Ascending aorta (tissue), 2 donors: ENCODE results near the gene PURB. TPM values are rescaled to one million over a fixed set of nuclear protein-coding genes. Genes with fewer than 3 reads are reported as not detected.

Experiments
- DNase-seq, 2 donors: peaks; one replicate each; pipeline ENCODE4 v3.0.0-alpha.2; 2019; ENCODE audit warnings: low spot score in 2 of 2
- H3K27ac ChIP-seq, 2 donors: fragments of 200-600 bp; sonication (generic); one replicate each; pipeline ENCODE4 v1.5.1; 2016 to 2017; ENCODE audit warnings: mild to moderate bottlenecking in 1 of 2
- H3K27me3 ChIP-seq: fragments of 200-600 bp; sonication (generic); one replicate; pipeline ENCODE4 v1.5.1; 2017
- H3K36me3 ChIP-seq, 2 donors: fragments of 200-600 bp; sonication (generic); one replicate each; pipeline ENCODE4 v1.5.1; 2016
- H3K4me1 ChIP-seq, 2 donors: fragments of 200-600 bp; sonication (generic); one replicate each; pipeline ENCODE4 v1.5.1; 2016 to 2017; ENCODE audit warnings: mild to moderate bottlenecking in 1 of 2
- H3K4me3 ChIP-seq, 2 donors: fragments of 200-600 bp; sonication (generic); one replicate each; pipeline ENCODE4 v1.5.1; 2016 to 2017; ENCODE audit warnings: mild to moderate bottlenecking in 1 of 2
- H3K9me3 ChIP-seq, 2 donors: fragments of 200-600 bp; sonication (generic); one replicate each; pipeline ENCODE4 v1.5.1; 2016
- CTCF ChIP-seq, 3 experiments: fragments of 200-600 bp in 2 of 3; fragments of 450-650 bp in 1 of 3; sonication (generic) in 2 of 3; IDR thresholded peaks; one replicate each; pipeline ENCODE4 v1.5.1; 2016 to 2019; ENCODE audit warnings: antibody characterized with exemption in 3 of 3, mild to moderate bottlenecking in 1 of 3, moderate library complexity in 1 of 3
- intact Hi-C: fragments of 100-400 bp; cut with DNase I; formaldehyde crosslinking; loops from one replicate; pipeline ENCODE4 v1.15.1; 2023
- total RNA-seq: library from RNA; depleted of rRNA; stranded (reverse); fragments of >200 nt; gene quantifications from one replicate; pipeline ENCODE4 v1.1.0, GENCODE V29; 2016

Gene PURB
- total RNA-seq, 1 donor from 2014 or later = 19.1 TPM

GRCh38 chr7:44920119-44920518, 34.8 kb upstream of the PURB start:
- no peak for DNase-seq
- intact Hi-C loops = loop anchor here (2.0 kb wide), 1 partner anchor 329 kb away; no protein-coding TSS in a partner anchor
- TF ChIP-seq CTCF (IDR thresholded peaks at IDR 0.05) = no peak
- H3K9me3 ChIP-seq = no peaks in the 10 kb centered on the region
- no peaks in the 10 kb centered on the region for H3K36me3 ChIP-seq
- no peaks in the 10 kb centered on the region for H3K4me1 ChIP-seq
- no peaks in the 10 kb centered on the region for H3K27me3 ChIP-seq
- H3K27ac ChIP-seq = no peak overlapping the region
- H3K4me3 ChIP-seq = no peak overlapping the region

DNA sequence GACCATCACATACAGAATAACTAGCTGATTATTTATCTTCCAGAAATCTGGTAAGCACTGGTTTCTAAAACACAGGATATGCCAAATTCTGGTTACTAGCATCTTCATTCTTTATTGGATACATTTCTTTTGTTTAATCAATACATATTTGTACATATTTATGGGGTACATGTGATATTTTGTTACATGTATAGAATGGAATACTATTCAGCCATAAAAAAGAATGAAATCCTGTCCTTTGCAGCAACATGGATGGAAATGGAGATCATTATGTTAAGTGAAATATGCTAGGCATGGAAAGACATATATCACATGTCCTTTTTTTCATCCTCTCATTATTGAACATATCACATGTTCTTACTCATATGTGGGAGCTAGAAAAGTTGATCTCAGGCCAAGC, 32.7 kb upstream of the PURB start:
- Histone ChIP-seq H3K36me3 (no peaks in the 10 kb centered on the region), H3K9me3 (no peaks in the 10 kb centered on the region), H3K4me1 (no peaks in the 10 kb centered on the region), H3K27ac (no peak overlapping the region), H3K4me3 (no peak overlapping the region), H3K27me3 (no peaks in the 10 kb centered on the region)
- intact Hi-C loops = no loop called here
- DNase-seq = no peak
- no peak for TF ChIP-seq CTCF (IDR thresholded peaks at IDR 0.05)

DNA sequence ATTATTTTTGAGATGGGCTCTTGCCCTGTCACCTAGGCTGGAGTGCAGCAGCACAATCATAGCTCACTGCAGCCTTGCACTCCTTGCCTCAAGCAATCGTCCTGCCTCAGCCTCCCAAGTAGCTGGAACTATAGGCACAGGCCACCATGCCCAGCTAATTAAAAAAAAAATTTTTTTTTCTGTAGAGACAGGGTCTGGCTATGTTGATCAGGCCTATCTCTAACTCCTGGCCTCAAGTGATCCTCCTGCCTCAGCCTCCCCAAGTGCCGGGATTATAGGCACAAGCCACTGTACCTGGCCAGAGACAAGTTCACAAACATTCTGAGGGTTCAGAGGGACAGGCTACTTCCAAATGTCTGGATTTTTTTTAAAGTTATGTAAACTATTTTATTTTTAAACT, 32.1 kb upstream of the PURB start:
- Histone ChIP-seq H3K27me3 (no peaks in the 10 kb centered on the region), H3K4me1 (no peaks in the 10 kb centered on the region), H3K27ac (no peak overlapping the region), H3K4me3 (no peak overlapping the region), H3K9me3 (no peaks in the 10 kb centered on the region), H3K36me3 (no peaks in the 10 kb centered on the region)
- TF ChIP-seq CTCF (IDR thresholded peaks at IDR 0.05) = no peak
- intact Hi-C loops = no loop called here
- DNase-seq = no peak

GRCh38 chr7:44914992-44915607, 29.8 kb upstream of the PURB start:
- no peak overlapping the region for H3K27ac ChIP-seq
- H3K36me3 ChIP-seq = no peaks in the 10 kb centered on the region
- H3K27me3 ChIP-seq = no peaks in the 10 kb centered on the region
- no peaks in the 10 kb centered on the region for H3K9me3 ChIP-seq
- intact Hi-C loops = no loop called here
- no peaks in the 10 kb centered on the region for H3K4me1 ChIP-seq
- DNase-seq = no peak
- TF ChIP-seq CTCF (IDR thresholded peaks at IDR 0.05) = no peak
- H3K4me3 ChIP-seq = no peak overlapping the region

DNA sequence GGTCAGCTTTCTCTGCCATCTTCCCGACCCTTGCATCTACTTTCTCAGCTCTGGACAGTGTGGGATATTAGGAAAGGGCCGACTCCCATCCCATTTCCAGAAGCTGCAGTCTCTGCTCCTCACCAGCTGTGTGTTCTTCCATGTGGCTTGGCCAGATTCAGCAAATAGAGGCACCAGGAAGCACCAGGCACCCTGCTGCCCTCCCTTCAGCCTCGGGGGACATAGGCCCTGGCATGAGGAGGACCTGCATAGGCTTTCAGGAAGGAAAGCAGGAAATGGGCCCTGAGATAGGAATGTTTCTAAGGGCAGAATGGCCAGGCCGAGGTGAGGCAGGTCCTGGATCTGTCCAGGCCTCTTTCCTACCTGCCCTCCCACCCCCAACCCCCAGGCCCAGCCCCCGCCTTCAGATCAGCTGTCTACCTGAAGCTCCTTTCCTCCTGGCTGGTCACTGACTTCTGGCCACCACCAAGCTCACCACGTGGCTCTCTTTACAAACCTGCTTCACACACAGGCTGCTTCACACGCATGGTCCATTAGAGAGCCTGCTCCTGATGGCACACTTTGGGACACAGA, 27.5 kb upstream of the PURB start:
- Histone ChIP-seq H3K27me3 (no peaks in the 10 kb centered on the region), H3K27ac (no peak overlapping the region), H3K9me3 (no peaks in the 10 kb centered on the region), H3K36me3 (no peaks in the 10 kb centered on the region), H3K4me1 (no peaks in the 10 kb centered on the region), H3K4me3 (no peak overlapping the region)
- no peak for TF ChIP-seq CTCF (IDR thresholded peaks at IDR 0.05)
- no peak for DNase-seq
- intact Hi-C loops = no loop called here
